ENCODE measurements around the gene PGAM2.

The PGAM2 gene

GRCh38 chr7:44064791-44065430 is 456 bp downstream of the PGAM2 start:
- no peak for DNase-seq (ENCODE audit: low spot score)

GRCh38 chr7:44063894-44064651 is 1.3 kb downstream of the PGAM2 start:
- no peak for DNase-seq (ENCODE audit: low spot score)

- DNase-seq (ENCODE audit: low spot score): no peak
Measured at GRCh38 chr7:44063547-44063893, 1.8 kb downstream of the PGAM2 start.

GRCh38 chr7:44062903-44063295 is 2.5 kb downstream of the PGAM2 start:
- DNase-seq (ENCODE audit: low spot score): no peak

- DNase-seq (ENCODE audit: low spot score): no peak
Measured at GRCh38 chr7:44062180-44062902, 3.0 kb downstream of the PGAM2 start.

- DNase-seq (ENCODE audit: low spot score): no peak
Measured at GRCh38 chr7:44061645-44062179, 3.7 kb downstream of the PGAM2 start.

- DNase-seq (ENCODE audit: low spot score): no peak
Measured at GRCh38 chr7:44060948-44061644, 4.3 kb downstream of the PGAM2 start.

GRCh38 chr7:44060091-44060947 is 5.0 kb downstream of the PGAM2 start:
- DNase-seq (ENCODE audit: low spot score): no peak

GRCh38 chr7:44059219-44060090 is 5.9 kb downstream of the PGAM2 start:
- DNase-seq (ENCODE audit: low spot score): peak; percentile 86

- no peak for DNase-seq (ENCODE audit: low spot score)
Measured at GRCh38 chr7:44058759-44059218, 6.6 kb downstream of the PGAM2 start.

GRCh38 chr7:44057849-44058758 is 7.3 kb downstream of the PGAM2 start:
- peak; percentile 82 for DNase-seq (ENCODE audit: low spot score)

GRCh38 chr7:44057181-44057848 is 8.1 kb downstream of the PGAM2 start:
- DNase-seq (ENCODE audit: low spot score): no peak

- no peak for DNase-seq (ENCODE audit: low spot score)
Measured at GRCh38 chr7:44056681-44057080, 8.7 kb downstream of the PGAM2 start.

- no peak for DNase-seq (ENCODE audit: low spot score)
Measured at GRCh38 chr7:44052771-44053365, 12.5 kb downstream of the PGAM2 start.

- DNase-seq (ENCODE audit: low spot score): no peak
Measured at GRCh38 chr7:44051611-44052220, 13.7 kb downstream of the PGAM2 start.

GRCh38 chr7:44050915-44051560 is 14.3 kb downstream of the PGAM2 start:
- no peak for DNase-seq (ENCODE audit: low spot score)

Data from germinal center (tissue), 1 donor.